ENCODE measurements around the gene SYT8. TPM values are rescaled to one million over a fixed set of nuclear protein-coding genes. Genes with fewer than 3 reads are reported as not detected.

Gene SYT8
- total and polyA plus RNA-seq, 2 experiments from 2014 or later, result not detected

- Mint-ChIP-seq H3K27ac (no peak overlapping the region), H3K36me3 (ENCODE audit: low read depth) (no peaks in the 10 kb centered on the region), H3K9me3 (no peaks in the 10 kb centered on the region), H3K4me1 (peaks cover 2% of the 10 kb centered on the region; the same call in 1 of the 3 replicates), H3K27me3 (ENCODE audit: insufficient read depth, low read depth, poor library complexity) (peaks cover 6% of the 10 kb centered on the region), H3K4me3 (no peak overlapping the region)
- TF ChIP-seq ZNF331 (CRISPR knock-in tag; IDR thresholded peaks at IDR 0.05; ENCODE audit: low read depth), result no peak
- TF ChIP-seq CREB1 (CRISPR knock-in tag; IDR thresholded peaks at IDR 0.05; ENCODE audit: low read depth), result no peak
- no peak for TF ChIP-seq JUNB (IDR thresholded peaks at IDR 0.05; ENCODE audit: unreplicated experiment)
- TF ChIP-seq NANOG (IDR thresholded peaks at IDR 0.05; ENCODE audit: borderline replicate concordance), result no peak
- no peak for TF ChIP-seq EZH2 (IDR thresholded peaks at IDR 0.05; ENCODE audit: low read depth, unreplicated experiment)
- no peak for TF ChIP-seq ZNF462 (CRISPR knock-in tag; IDR thresholded peaks at IDR 0.05)
- TF ChIP-seq ZNF114 (CRISPR knock-in tag; IDR thresholded peaks at IDR 0.05), result no peak
- no peak for TF ChIP-seq EZH2phosphoT487 (IDR thresholded peaks at IDR 0.05; ENCODE audit: unreplicated experiment)
- H3K36me3 ChIP-seq (ENCODE audit: insufficient read depth), result no peaks in the 10 kb centered on the region
- H3K27me3 ChIP-seq (ENCODE audit: insufficient read depth), result no peaks in the 10 kb centered on the region
- H3F3A ChIP-seq (replicated peaks; ENCODE audit: low read depth), result no peaks in the 10 kb centered on the region
- no peaks in the 10 kb centered on the region for H3K4me1 ChIP-seq (ENCODE audit: insufficient read depth)
- H3K27ac ChIP-seq (ENCODE audit: low read depth), result no peak overlapping the region
- H3K4me2 ChIP-seq, result no peak overlapping the region
- no peak for DNase-seq (ENCODE audit: low spot score)
- ATAC-seq, result no peak
- H4K20me1 ChIP-seq (replicated peaks; ENCODE audit: insufficient read depth), result no peaks in the 10 kb centered on the region
- no peak overlapping the region for H3K4me3 ChIP-seq
- no peak overlapping the region for H2AFZ ChIP-seq
- H3K9me2 ChIP-seq (ENCODE audit: insufficient read depth), result no peaks in the 10 kb centered on the region
- no peaks in the 10 kb centered on the region for H3K79me2 ChIP-seq (replicated peaks; ENCODE audit: insufficient read depth)
These were observed 33.4 kb downstream of the SYT8 start for GRCh38 chr11:1868056-1868635.

All from GM23338 (cell line).